GM18498 (cell line): ENCODE measurements around the gene SAP130.
"Not testable (repeated sequence)": the region's sequence is repeated elsewhere in the genome, so short reads cannot be mapped to it uniquely, and the experiment has no call there.

ENCODE experiments used
- ATAC-seq: cut with Tn5 transposase; IDR thresholded peaks from one replicate; pipeline ENCODE4 v1.9.1; 2021; ENCODE audit warnings: mild to moderate bottlenecking, moderate library complexity; ENCODE audit not compliant: unreplicated experiment

The SAP130 gene

GRCh38 chr2:127953849-127954248, 74.0 kb downstream of the SAP130 start:
- ATAC-seq = no peak

GRCh38 chr2:127953128-127953718, 74.6 kb downstream of the SAP130 start:
- no peak for ATAC-seq

- ATAC-seq = no peak
These were observed 76.8 kb downstream of the SAP130 start for GRCh38 chr2:127951026-127951425.

- ATAC-seq = no peak
These were observed 77.6 kb downstream of the SAP130 start for GRCh38 chr2:127950264-127950663.

- ATAC-seq = no peak
These were observed 82.6 kb downstream of the SAP130 start for GRCh38 chr2:127945281-127945680.

- no peak for ATAC-seq
These were observed 84.7 kb downstream of the SAP130 start for GRCh38 chr2:127943186-127943585.

GRCh38 chr2:127942002-127942401, 85.9 kb downstream of the SAP130 start:
- ATAC-seq = no peak

- no peak for ATAC-seq
These were observed 86.4 kb downstream of the SAP130 start for GRCh38 chr2:127941461-127941860.

- ATAC-seq = no peak
These were observed 87.2 kb downstream of the SAP130 start for GRCh38 chr2:127940641-127941040.

GRCh38 chr2:127935337-127935736, 92.5 kb downstream of the SAP130 start:
- no peak for ATAC-seq

- ATAC-seq = no peak
These were observed 95.5 kb downstream of the SAP130 start for GRCh38 chr2:127932199-127932876.

- ATAC-seq = no peak
These were observed 98.4 kb downstream of the SAP130 start for GRCh38 chr2:127929449-127929848.

GRCh38 chr2:127927384-127927783, 100.5 kb downstream of the SAP130 start:
- no peak for ATAC-seq

- ATAC-seq = no peak
These were observed 109.9 kb downstream of the SAP130 start for GRCh38 chr2:127917916-127918315.

GRCh38 chr2:127913808-127914457, 113.9 kb downstream of the SAP130 start:
- no peak for ATAC-seq

- no peak for ATAC-seq
These were observed 116.1 kb downstream of the SAP130 start for GRCh38 chr2:127911737-127912136.

- no peak for ATAC-seq
These were observed 117.4 kb downstream of the SAP130 start for GRCh38 chr2:127910415-127910814.

GRCh38 chr2:127909019-127909418, 118.8 kb downstream of the SAP130 start:
- no peak for ATAC-seq

- not testable (repeated sequence) for ATAC-seq
These were observed 120.0 kb downstream of the SAP130 start for GRCh38 chr2:127907733-127908400.

GRCh38 chr2:127906206-127906926, 121.5 kb downstream of the SAP130 start:
- ATAC-seq = no peak
